B cell (primary cell): ENCODE data around the gene IL1RL1.

ENCODE experiments used
- EZH2 ChIP-seq: IDR thresholded peaks from 2 replicates; pipeline ENCODE4 v1.6.1; 2012; ENCODE audit warnings: borderline replicate concordance, low read depth, mild to moderate bottlenecking, moderate library complexity, low read length; ENCODE audit not compliant: insufficient read depth, poor library complexity, severe bottlenecking
- TF ChIP-seq, protein P1 (sequence below): fragments of 200-600 bp; IDR thresholded peaks from one replicate; pipeline ENCODE4 v1.8.0; 2022; ENCODE audit warnings: antibody characterized with exemption, mild to moderate bottlenecking

DNA sequence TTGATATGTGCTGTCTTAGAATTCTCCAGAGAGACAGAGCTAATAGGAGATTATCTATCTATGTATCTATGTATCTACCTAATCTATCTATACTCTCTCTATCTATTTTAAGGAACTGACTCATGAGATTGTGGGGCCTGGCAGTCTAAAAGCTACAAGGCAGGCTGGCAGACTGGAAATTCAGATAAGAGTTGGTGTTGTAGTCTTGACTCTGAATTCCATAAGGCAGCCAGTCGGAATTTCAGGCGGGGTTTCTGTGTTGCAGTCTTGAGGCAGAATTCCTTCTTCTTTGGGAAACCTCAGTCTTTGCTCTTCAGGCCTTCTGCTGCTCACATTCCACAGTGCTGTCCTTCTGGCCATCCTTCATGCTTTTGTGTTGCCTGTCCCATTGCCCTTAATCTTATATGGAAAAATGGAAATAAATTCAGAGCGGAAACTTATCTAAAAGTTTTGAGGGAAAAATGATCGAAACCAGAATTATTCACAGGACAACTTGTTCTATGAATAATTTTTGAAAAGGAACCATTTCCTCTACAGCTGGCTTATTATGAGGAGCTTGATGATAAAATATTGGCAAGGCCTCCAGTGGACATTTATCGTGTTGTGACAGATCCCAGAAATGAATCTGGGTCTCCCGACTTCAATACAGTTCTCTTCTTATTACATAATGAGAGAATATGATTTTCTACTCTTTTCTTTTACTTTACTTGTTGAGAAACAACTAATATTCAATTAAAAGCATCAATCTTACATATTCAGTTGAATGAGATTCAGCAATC is 10.8 kb downstream of the IL1RL1 start:
- TF ChIP-seq, protein P1, sequence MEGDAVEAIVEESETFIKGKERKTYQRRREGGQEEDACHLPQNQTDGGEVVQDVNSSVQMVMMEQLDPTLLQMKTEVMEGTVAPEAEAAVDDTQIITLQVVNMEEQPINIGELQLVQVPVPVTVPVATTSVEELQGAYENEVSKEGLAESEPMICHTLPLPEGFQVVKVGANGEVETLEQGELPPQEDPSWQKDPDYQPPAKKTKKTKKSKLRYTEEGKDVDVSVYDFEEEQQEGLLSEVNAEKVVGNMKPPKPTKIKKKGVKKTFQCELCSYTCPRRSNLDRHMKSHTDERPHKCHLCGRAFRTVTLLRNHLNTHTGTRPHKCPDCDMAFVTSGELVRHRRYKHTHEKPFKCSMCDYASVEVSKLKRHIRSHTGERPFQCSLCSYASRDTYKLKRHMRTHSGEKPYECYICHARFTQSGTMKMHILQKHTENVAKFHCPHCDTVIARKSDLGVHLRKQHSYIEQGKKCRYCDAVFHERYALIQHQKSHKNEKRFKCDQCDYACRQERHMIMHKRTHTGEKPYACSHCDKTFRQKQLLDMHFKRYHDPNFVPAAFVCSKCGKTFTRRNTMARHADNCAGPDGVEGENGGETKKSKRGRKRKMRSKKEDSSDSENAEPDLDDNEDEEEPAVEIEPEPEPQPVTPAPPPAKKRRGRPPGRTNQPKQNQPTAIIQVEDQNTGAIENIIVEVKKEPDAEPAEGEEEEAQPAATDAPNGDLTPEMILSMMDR, result no peak
- TF ChIP-seq EZH2, result no peak
